ENCODE data around the gene MYOT. TPM values are rescaled to one million over a fixed set of nuclear protein-coding genes. Genes with fewer than 3 reads are reported as not detected.
"Not testable (repeated sequence)": the region's sequence is repeated elsewhere in the genome, so short reads cannot be mapped to it uniquely, and the experiment has no call there.

The MYOT gene
- total and polyA plus RNA-seq, 12 donors: 6.4 to 180 (median 11.7) TPM

DNA sequence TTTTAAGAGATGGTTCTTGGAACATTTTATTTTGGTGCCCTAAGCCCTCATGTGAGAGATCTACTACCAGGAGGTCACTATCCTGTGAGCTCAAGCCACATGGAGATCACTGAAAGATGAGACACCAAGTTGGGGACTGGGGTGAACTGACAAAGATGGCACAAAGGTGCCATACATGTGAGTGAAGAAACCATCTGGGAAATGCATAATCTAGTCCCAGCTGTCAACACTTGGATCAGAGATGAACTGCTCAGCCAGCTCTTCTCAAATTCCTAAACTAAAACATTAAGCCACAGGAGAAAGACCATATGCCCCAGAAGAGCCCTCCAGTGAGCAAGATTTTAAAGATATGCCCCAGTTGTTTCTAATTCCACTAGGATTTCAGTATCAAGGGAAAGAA lies 22.2 kb upstream of the MYOT start:
- Histone ChIP-seq H3K27ac (peak overlapping the region in 4 of 10 donors; percentile 4 to 29 (median 10)), H3K4me3 (no peak overlapping the region), H3K27me3 (no peaks in the 10 kb centered on the region), H3K9me3 (no peaks in the 10 kb centered on the region), H3K36me3 (peaks cover 0 to 28% (median 0%) of the 10 kb centered on the region in 9 donors), H3K4me1 (peaks cover 0 to 22% (median 2%) of the 10 kb centered on the region in 9 donors)
- TF ChIP-seq, protein P1, sequence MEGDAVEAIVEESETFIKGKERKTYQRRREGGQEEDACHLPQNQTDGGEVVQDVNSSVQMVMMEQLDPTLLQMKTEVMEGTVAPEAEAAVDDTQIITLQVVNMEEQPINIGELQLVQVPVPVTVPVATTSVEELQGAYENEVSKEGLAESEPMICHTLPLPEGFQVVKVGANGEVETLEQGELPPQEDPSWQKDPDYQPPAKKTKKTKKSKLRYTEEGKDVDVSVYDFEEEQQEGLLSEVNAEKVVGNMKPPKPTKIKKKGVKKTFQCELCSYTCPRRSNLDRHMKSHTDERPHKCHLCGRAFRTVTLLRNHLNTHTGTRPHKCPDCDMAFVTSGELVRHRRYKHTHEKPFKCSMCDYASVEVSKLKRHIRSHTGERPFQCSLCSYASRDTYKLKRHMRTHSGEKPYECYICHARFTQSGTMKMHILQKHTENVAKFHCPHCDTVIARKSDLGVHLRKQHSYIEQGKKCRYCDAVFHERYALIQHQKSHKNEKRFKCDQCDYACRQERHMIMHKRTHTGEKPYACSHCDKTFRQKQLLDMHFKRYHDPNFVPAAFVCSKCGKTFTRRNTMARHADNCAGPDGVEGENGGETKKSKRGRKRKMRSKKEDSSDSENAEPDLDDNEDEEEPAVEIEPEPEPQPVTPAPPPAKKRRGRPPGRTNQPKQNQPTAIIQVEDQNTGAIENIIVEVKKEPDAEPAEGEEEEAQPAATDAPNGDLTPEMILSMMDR (IDR thresholded peaks at IDR 0.05): no peak
- DNase-seq (no peak), ATAC-seq (no peak)
- intact Hi-C loops (cut with DNase I): no loop called here

DNA sequence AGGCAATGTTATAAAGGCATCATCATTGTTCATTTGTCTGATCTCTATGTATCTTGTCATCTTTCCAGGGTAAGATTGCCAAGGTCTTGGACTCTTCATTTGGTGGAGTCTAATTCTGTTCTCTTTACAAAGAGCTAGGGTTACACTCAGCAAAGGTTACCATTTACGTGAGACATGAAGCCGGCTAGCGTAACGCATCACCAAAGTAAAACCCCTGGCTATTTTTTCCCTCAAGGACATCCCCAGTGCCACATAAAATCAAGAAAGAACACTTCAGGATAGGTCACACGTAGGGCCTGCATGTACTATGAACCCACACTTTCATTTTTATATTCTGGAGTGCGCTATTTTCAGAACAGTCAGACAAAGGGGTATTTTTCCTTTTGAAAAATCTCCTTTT lies 20.0 kb upstream of the MYOT start:
- Histone ChIP-seq H3K9me3 (peaks cover 0 to under 1% (median 0%) of the 10 kb centered on the region in 11 donors), H3K36me3 (peaks cover 0 to 32% (median 0%) of the 10 kb centered on the region in 9 donors), H3K4me1 (peaks cover 0 to 22% (median 2%) of the 10 kb centered on the region in 9 donors), H3K27me3 (no peaks in the 10 kb centered on the region), H3K27ac (peak overlapping the region in 8 of 10 donors; percentile 34 to 70 (median 57)), H3K4me3 (no peak overlapping the region)
- WGBS, 2 donors: 62 to 67% methylated on average over 6 of the region's 6 CpGs
- no peak for DNase-seq
- ATAC-seq: peak in 5 of 8 donors; percentile 56 to 96 (median 84)
- intact Hi-C loops (cut with DNase I): no loop called here
- TF ChIP-seq, protein P1 (IDR thresholded peaks at IDR 0.05): no peak

DNA sequence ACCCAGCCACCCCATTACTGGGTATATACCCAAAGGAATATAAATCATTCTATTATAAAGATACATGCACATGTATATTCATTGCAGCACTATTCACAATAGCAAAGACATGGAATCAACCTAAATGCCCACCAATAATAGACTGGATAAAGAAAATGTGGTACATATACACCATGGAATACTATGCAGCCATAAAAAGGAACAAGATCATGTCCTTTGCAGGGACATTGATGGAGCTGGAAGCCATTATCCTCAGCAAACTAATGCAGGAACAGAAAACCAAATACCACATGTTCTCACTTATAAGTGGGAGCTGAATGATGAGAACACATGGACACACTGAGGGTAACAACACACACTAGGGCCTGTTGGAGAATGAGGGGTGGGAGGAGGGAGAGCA lies 14.5 kb upstream of the MYOT start:
- not testable (repeated sequence) for ATAC-seq

DNA sequence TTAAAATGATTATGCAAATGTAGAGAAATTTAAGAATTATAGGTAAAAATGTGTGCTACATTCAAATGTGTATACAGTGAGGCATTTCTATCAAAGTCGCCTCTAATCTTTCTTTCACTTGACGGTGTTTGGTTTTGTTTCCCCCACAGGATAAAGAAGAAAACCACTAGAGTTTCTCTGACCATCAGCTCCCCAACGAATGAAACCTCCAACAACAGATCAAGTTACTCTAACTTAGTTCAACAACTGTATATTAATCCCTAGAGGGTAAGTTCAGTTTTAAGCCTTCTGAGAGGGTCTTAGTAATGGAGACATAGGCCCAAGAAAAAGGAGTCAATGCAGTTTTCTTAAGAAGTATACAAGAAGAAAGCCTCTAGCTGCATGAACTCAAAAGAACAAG lies 11.5 kb upstream of the MYOT start:
- Histone ChIP-seq H3K36me3 (peaks cover 0 to 14% (median 0%) of the 10 kb centered on the region in 9 donors), H3K27me3 (no peaks in the 10 kb centered on the region), H3K4me1 (peaks cover 0 to 37% (median 33%) of the 10 kb centered on the region in 9 donors), H3K9me3 (peaks cover 0 to 6% (median 0%) of the 10 kb centered on the region in 11 donors), H3K4me3 (no peak overlapping the region), H3K27ac (peak overlapping the region in 3 of 10 donors; percentile 83 to 89 (median 89))
- WGBS, 2 donors: 66 to 68% methylated on average over 3 of the region's 3 CpGs
- TF ChIP-seq, protein P1 (IDR thresholded peaks at IDR 0.05): no peak
- ATAC-seq: no peak
- intact Hi-C loops (cut with DNase I): no loop called here
- DNase-seq: no peak

More for the DNA sequence above, 14.5 kb upstream of the MYOT start:
- intact Hi-C loops (cut with DNase I); H3K27ac ChIP-seq; H3K27me3 ChIP-seq; DNase-seq; H3K4me3 ChIP-seq; H3K9me3 ChIP-seq: not testable (repeated sequence)
- Histone ChIP-seq H3K36me3 (peaks cover 0 to 14% (median 0%) of the 10 kb centered on the region in 9 donors), H3K4me1 (peaks cover 0 to 33% (median 22%) of the 10 kb centered on the region in 9 donors)

Data from heart right ventricle (tissue), 16 donors.